BJ (cell line): ENCODE data around the gene PDE12. TPM values are rescaled to one million over a fixed set of nuclear protein-coding genes. Genes with fewer than 3 reads are reported as not detected.

Experiments used
- CTCF ChIA-PET: fragments of 350-600 bp; formaldehyde crosslinking; extraction: SDS; loops from one replicate; lab custom pipeline; 2021; ENCODE audit warnings: antibody characterized with exemption, inconsistent platforms; lab: Yijun Ruan, JAX
- POLR2A ChIA-PET: fragments of 300-600 bp; sonication (Branson Sonifier 250); formaldehyde crosslinking; extraction: SDS; loops from one replicate; lab custom pipeline; 2021; ENCODE audit warnings: antibody characterized with exemption; lab: Charles Lee
- DNase-seq: peaks from one replicate; pipeline ENCODE4 v3.0.0-alpha.2; 2011; ENCODE audit warnings: low read depth
- H3K27me3 ChIP-seq: 2 replicates; pipeline ENCODE4 v1.6.0; 2011; ENCODE audit warnings: low read length; ENCODE audit not compliant: control insufficient read depth, insufficient read depth
- H3K36me3 ChIP-seq: 2 replicates; pipeline ENCODE4 v1.5.1; 2011; ENCODE audit warnings: low read length; ENCODE audit not compliant: control insufficient read depth, insufficient read depth
- H3K4me3 ChIP-seq: 2 replicates; pipeline ENCODE4 v1.5.1; 2011; ENCODE audit warnings: low read depth, mild to moderate bottlenecking, control low read depth, low read length
- CTCF ChIP-seq: IDR thresholded peaks from 2 replicates; pipeline ENCODE4 v1.5.1; 2011; ENCODE audit warnings: low read depth, mild to moderate bottlenecking, control low read depth, inconsistent platforms, low read length, moderate library complexity; ENCODE audit not compliant: insufficient read depth
- polyA plus RNA-seq: library from polyadenylated mRNA; depleted of rRNA; stranded (reverse); fragments of >200 nt; gene quantifications from 2 replicates; pipeline ENCODE4 v1.2.3, GENCODE V29; 2011

The PDE12 gene
- polyA plus RNA-seq, 1 experiment, result 10.4 TPM

DNA sequence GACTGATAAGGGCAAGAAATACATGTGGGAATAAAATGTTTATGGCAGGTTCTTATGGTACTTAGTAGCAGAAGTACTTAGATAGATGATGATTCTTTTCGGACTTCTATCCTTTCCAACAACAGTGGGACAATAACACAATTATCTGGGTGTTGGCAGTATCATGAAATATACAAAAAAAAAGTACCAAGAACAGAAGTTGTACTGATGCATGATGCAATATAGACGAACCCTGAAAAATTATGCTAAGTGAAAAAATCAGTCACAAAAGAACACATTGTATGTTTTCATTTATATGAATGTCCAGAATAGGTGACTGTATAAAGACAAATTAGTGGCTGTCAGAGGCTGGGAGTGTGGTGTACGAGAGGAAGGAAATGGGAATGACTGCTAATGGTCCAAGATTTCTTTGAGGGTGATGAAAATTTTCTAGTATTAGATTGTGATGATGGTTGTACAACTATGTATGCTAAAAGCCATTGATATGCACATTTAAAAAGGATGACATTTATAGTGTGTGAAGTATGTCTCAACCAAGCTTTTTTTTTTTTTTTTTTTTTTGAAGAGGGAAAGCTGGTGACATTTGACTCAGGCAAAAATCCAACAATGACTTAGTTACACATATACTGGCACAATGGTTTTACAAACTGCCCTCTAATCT, 20.0 kb downstream of the PDE12 start:
- ChIA-PET POLR2A (no interaction called here), CTCF (no interaction called here)
- peaks cover 17% of the 10 kb centered on the region for H3K36me3 ChIP-seq
- no peak for DNase-seq
- H3K4me3 ChIP-seq, result no peak overlapping the region
- H3K27me3 ChIP-seq, result no peaks in the 10 kb centered on the region
- TF ChIP-seq CTCF, result no peak

DNA sequence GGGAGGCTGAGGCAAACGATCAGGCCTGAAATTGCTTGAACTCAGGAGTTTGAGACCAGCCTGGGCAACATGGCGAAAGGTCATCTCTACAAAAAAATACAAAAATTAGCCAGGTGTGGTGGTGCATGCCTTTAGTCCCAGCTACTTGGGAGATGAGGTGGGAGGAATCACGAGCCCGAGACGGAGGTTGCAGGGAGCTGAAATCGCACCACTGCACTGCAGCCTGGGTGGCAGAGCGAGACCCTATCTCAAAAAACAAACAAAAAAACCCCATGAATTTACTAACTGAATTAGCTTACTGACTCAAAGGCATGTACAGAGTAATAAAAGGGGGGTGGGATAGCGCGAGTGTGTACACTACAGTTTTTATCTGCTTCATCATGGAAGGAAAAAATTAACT, 21.7 kb downstream of the PDE12 start:
- Histone ChIP-seq H3K36me3 (peaks cover 19% of the 10 kb centered on the region), H3K27me3 (no peaks in the 10 kb centered on the region), H3K4me3 (no peak overlapping the region)
- ChIA-PET CTCF (no interaction called here), POLR2A (interaction anchor here (0.6 kb wide), 1 partner anchor 289 kb away, joined by 4 read pairs; no protein-coding TSS in a partner anchor)
- TF ChIP-seq CTCF, result no peak
- DNase-seq, result no peak

DNA sequence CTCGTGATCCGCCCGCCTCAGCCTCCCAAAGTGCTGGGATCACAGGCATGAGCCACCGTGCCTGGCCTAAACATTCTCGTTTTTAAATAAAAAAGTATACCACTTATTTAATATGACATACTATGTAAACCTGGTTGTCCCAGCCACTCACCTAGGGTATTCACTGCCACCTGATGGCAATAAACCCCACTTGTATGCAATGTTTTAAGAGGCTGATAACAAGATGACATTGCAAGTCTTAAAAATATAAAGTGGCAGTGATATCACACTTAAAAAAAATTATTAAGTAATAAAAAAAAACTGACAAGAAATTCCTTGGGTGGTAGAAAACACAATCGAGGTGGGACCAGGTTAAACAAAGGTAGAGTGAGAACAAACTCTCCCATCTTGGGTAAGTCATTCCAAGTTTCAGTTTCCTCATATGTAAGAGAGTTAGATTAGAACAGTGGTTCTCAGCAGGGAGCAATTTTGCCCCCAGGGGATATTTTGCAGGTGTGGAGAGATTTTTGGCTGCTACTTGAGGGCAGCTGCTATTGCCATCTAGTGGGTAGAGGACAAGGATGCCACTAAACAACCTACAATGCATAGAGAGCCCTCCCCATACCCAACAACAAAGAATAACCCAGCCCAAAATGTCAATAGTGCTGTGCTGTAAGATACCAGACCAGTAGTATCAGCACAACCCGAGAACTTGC, 26.5 kb downstream of the PDE12 start:
- Histone ChIP-seq H3K36me3 (peaks cover 11% of the 10 kb centered on the region), H3K4me3 (no peak overlapping the region), H3K27me3 (no peaks in the 10 kb centered on the region)
- ChIA-PET CTCF (no interaction called here), POLR2A (interaction anchor here (0.5 kb wide), 1 partner anchor 13 kb away, joined by 4 read pairs; no protein-coding TSS in a partner anchor)
- TF ChIP-seq CTCF, result no peak
- DNase-seq, result no peak

DNA sequence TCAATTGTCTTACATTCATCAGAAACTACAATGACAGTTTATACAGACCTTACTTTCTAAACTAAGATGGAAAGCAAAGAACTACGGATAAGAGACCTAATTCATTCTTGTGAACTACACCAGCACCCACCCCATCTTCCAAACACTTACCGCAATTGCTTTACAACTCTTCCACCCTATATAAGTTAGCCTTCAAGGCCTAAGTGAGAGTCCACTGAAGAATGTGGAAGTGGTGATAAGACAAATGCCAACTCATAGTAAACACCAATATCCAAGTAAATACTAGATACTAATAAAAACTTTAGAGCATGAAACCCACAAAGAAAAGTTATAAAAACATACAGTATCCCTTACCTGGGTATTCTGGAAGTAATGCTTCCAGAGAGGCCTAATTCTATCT, 27.5 kb downstream of the PDE12 start:
- DNase-seq, result no peak
- Histone ChIP-seq H3K27me3 (no peaks in the 10 kb centered on the region), H3K36me3 (peaks cover 5% of the 10 kb centered on the region; the same call in 1 of the 2 replicates), H3K4me3 (no peak overlapping the region)
- POLR2A ChIA-PET, result no interaction called here
- CTCF ChIA-PET, result no interaction called here
- no peak for TF ChIP-seq CTCF

DNA sequence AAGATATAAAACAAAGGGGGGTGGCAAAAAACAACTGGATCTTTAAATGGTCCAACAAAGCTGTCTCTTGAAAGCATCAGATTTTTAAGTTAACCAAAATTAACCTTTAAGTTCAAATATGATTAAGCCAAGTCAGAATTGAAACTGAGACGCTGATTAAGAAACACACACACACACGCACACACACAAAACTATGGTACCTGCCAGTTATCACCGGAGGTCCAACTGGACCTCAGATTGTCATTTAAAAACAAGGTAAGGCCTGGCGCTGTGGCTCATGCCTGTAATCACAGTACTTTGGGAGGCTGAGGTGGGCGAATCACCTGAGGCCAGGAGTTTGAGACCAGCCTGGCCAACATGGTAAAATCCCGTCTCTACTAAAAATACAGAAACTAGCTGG, 30.7 kb downstream of the PDE12 start:
- Histone ChIP-seq H3K4me3 (no peak overlapping the region), H3K36me3 (peaks cover 6% of the 10 kb centered on the region; the same call in 1 of the 2 replicates), H3K27me3 (no peaks in the 10 kb centered on the region)
- TF ChIP-seq CTCF, result no peak
- POLR2A ChIA-PET, result no interaction called here
- no peak for DNase-seq
- CTCF ChIA-PET, result no interaction called here
